ENCODE data around the gene FAM156A.
"Not testable (repeated sequence)": the region's sequence is repeated elsewhere in the genome, so short reads cannot be mapped to it uniquely, and the experiment has no call there.

Gene FAM156A

GRCh38 chrX:52958961-52959360 lies 643 bp upstream of the FAM156A start:
- DNase-seq, result not testable (repeated sequence)

- not testable (repeated sequence) for DNase-seq
Observed at GRCh38 chrX:52949884-52950283, 8.4 kb downstream of the FAM156A start.

GRCh38 chrX:52949325-52949724 lies 9.0 kb downstream of the FAM156A start:
- not testable (repeated sequence) for DNase-seq

- DNase-seq, result not testable (repeated sequence)
Observed at GRCh38 chrX:52948265-52948664, 10.1 kb downstream of the FAM156A start.

GRCh38 chrX:52947501-52947900 lies 10.8 kb downstream of the FAM156A start:
- DNase-seq, result not testable (repeated sequence)

- not testable (repeated sequence) for DNase-seq
Observed at GRCh38 chrX:52945838-52946494, 12.4 kb downstream of the FAM156A start.

GRCh38 chrX:52941728-52942127 lies 16.6 kb downstream of the FAM156A start:
- not testable (repeated sequence) for DNase-seq

- not testable (repeated sequence) for DNase-seq
Observed at GRCh38 chrX:52940704-52941103, 17.6 kb downstream of the FAM156A start.

- DNase-seq, result not testable (repeated sequence)
Observed at GRCh38 chrX:52935470-52935784, 22.9 kb downstream of the FAM156A start.

- peak; percentile 92 for DNase-seq
Observed at GRCh38 chrX:52934704-52935469, 23.4 kb downstream of the FAM156A start.

- peak; percentile 22 for DNase-seq
Observed at GRCh38 chrX:52933976-52934703, 24.2 kb downstream of the FAM156A start.

- DNase-seq, result no peak
Observed at GRCh38 chrX:52933213-52933612, 25.1 kb downstream of the FAM156A start.

- DNase-seq, result not testable (repeated sequence)
Observed at GRCh38 chrX:52930214-52930613, 28.1 kb downstream of the FAM156A start.

- DNase-seq, result peak; percentile 41
Observed at GRCh38 chrX:52923781-52924241, 34.5 kb downstream of the FAM156A start.

GRCh38 chrX:52914704-52915103 lies 43.6 kb downstream of the FAM156A start:
- DNase-seq, result not testable (repeated sequence)

- not testable (repeated sequence) for DNase-seq
Observed at GRCh38 chrX:52913681-52914080, 44.6 kb downstream of the FAM156A start.

GRCh38 chrX:52909313-52909969 lies 48.9 kb downstream of the FAM156A start:
- DNase-seq, result not testable (repeated sequence)

GRCh38 chrX:52907900-52908299 lies 50.4 kb downstream of the FAM156A start:
- DNase-seq, result not testable (repeated sequence)

GRCh38 chrX:52907137-52907536 lies 51.2 kb downstream of the FAM156A start:
- not testable (repeated sequence) for DNase-seq

- not testable (repeated sequence) for DNase-seq
Observed at GRCh38 chrX:52906072-52906471, 52.2 kb downstream of the FAM156A start.

- DNase-seq, result not testable (repeated sequence)
Observed at GRCh38 chrX:52905531-52905930, 52.8 kb downstream of the FAM156A start.
